HepG2 (cell line): ENCODE results near the gene ZBTB9. TPM values are rescaled to one million over a fixed set of nuclear protein-coding genes. Genes with fewer than 3 reads are reported as not detected.

Experiments used
- CREB1 ChIP-seq, 2 experiments: fragments of 450-650 bp in 1 of 2; IDR thresholded peaks; 2 replicates each; pipeline ENCODE4 v1.6.1; 2016 to 2017; ENCODE audit warnings: control low read depth in 1 of 2, mild to moderate bottlenecking in 1 of 2, missing compliant biosample characterization in 1 of 2, missing genetic modification characterization in 1 of 2
- MEF2D ChIP-seq: sonication (generic); formaldehyde crosslinking; IDR thresholded peaks from 2 replicates; pipeline ENCODE4 v1.5.1; 2020; ENCODE audit warnings: mild to moderate bottlenecking, missing genetic modification reagents
- MYNN ChIP-seq: sonication (generic); formaldehyde crosslinking; IDR thresholded peaks from 2 replicates; pipeline ENCODE4 v1.4.0; 2020; ENCODE audit warnings: mild to moderate bottlenecking, low read depth, missing genetic modification reagents
- NFKB2 ChIP-seq: sonication (generic); formaldehyde crosslinking; IDR thresholded peaks from 2 replicates; pipeline ENCODE4 v1.4.0; 2020; ENCODE audit warnings: missing genetic modification reagents, borderline replicate concordance
- NFYC ChIP-seq: IDR thresholded peaks from 2 replicates; pipeline ENCODE4 v1.6.1; 2016; ENCODE audit warnings: missing genetic modification reagents, missing compliant biosample characterization
- PHF8 ChIP-seq: sonication (generic); formaldehyde crosslinking; IDR thresholded peaks from 2 replicates; pipeline ENCODE4 v1.5.0; 2020; ENCODE audit warnings: missing genetic modification reagents
- SP5 ChIP-seq: IDR thresholded peaks from 2 replicates; pipeline ENCODE4 v1.6.1; 2016; ENCODE audit warnings: low read depth, borderline replicate concordance
- TEAD2 ChIP-seq: sonication (generic); formaldehyde crosslinking; IDR thresholded peaks from 2 replicates; pipeline ENCODE4 v1.9.0; 2021; ENCODE audit warnings: missing genetic modification reagents
- TOE1 ChIP-seq: sonication (generic); formaldehyde crosslinking; IDR thresholded peaks from 2 replicates; pipeline ENCODE4 v1.4.0; 2020; ENCODE audit warnings: mild to moderate bottlenecking, missing genetic modification reagents
- XRCC5 ChIP-seq: fragments of 200-400 bp; formaldehyde crosslinking; optimal IDR thresholded peaks from 2 replicates; pipeline ENCODE3; 2017; ENCODE audit warnings: mild to moderate bottlenecking, low read length
- ZBTB20 ChIP-seq: sonication (generic); formaldehyde crosslinking; IDR thresholded peaks from 2 replicates; pipeline ENCODE4 v1.8.1; 2023; ENCODE audit warnings: missing genetic modification reagents, low read depth, mild to moderate bottlenecking, borderline replicate concordance
- ZFY ChIP-seq: sonication (generic); formaldehyde crosslinking; IDR thresholded peaks from 2 replicates; pipeline ENCODE4 v1.4.0; 2020; ENCODE audit warnings: missing genetic modification reagents
- ZNF33B ChIP-seq: sonication (generic); formaldehyde crosslinking; IDR thresholded peaks from 2 replicates; pipeline ENCODE4 v1.5.1; 2020; ENCODE audit warnings: mild to moderate bottlenecking, missing genetic modification reagents
- ZNF431 ChIP-seq: sonication (generic); formaldehyde crosslinking; IDR thresholded peaks from 2 replicates; pipeline ENCODE4 v1.9.0; 2022; ENCODE audit warnings: missing genetic modification reagents, low read depth, mild to moderate bottlenecking, borderline replicate concordance
- ZNF543 ChIP-seq: sonication (generic); formaldehyde crosslinking; IDR thresholded peaks from 2 replicates; pipeline ENCODE4 v1.4.0; 2020; ENCODE audit warnings: mild to moderate bottlenecking, missing genetic modification reagents
- ZNF563 ChIP-seq: sonication (generic); formaldehyde crosslinking; IDR thresholded peaks from 2 replicates; pipeline ENCODE4 v1.8.0; 2022; ENCODE audit warnings: mild to moderate bottlenecking, moderate library complexity, missing genetic modification reagents
- ZNF572 ChIP-seq: sonication (generic); formaldehyde crosslinking; IDR thresholded peaks from 2 replicates; pipeline ENCODE4 v1.5.1; 2020; ENCODE audit warnings: mild to moderate bottlenecking, missing genetic modification reagents
- ZNF598 ChIP-seq: sonication (generic); formaldehyde crosslinking; IDR thresholded peaks from 2 replicates; pipeline ENCODE4 v1.5.1; 2020; ENCODE audit warnings: mild to moderate bottlenecking, missing genetic modification reagents, borderline replicate concordance
- polyA plus RNA-seq, 8 experiments: library from polyadenylated mRNA; depleted of rRNA in 3 of 8; stranded (reverse) in 7 of 8; unstranded in 1 of 8; fragments of >200 nt; fragmentation: Illumina TruSeq in 4 of 8; extraction: Trizol in 4 of 8; gene quantifications; 2 replicates each; pipeline versions ENCODE4 v1.2.1 to v1.2.3, GENCODE V29; 2011 to 2016; ENCODE audit warnings: low read depth in 4 of 8, missing spikeins in 1 of 8, mixed read lengths in 1 of 8; ENCODE audit not compliant: insufficient read depth in 1 of 8
- total RNA-seq, 5 experiments: library from RNA; depleted of rRNA; stranded (reverse); fragments of >200 nt; fragmentation: Illumina TruSeq; extraction: Trizol; gene quantifications; 2 replicates each; pipeline ENCODE4 v1.2.3, GENCODE V29; 2016; ENCODE audit warnings: low read depth in 1 of 5
- TF ChIP-seq, protein P1 (sequence below): sonication (generic); formaldehyde crosslinking; IDR thresholded peaks from 2 replicates; pipeline ENCODE4 v1.4.0; 2020; ENCODE audit warnings: missing genetic modification reagents
- TF ChIP-seq, protein P2 (sequence below): sonication (generic); formaldehyde crosslinking; IDR thresholded peaks from 2 replicates; pipeline ENCODE4 v1.9.0; 2022; ENCODE audit warnings: low read depth, missing genetic modification reagents
- TF ChIP-seq, protein P3 (sequence below): sonication (generic); formaldehyde crosslinking; IDR thresholded peaks from 2 replicates; pipeline ENCODE4 v1.4.0; 2020; ENCODE audit warnings: missing genetic modification reagents
- TF ChIP-seq, protein P4 (sequence below): sonication (generic); formaldehyde crosslinking; IDR thresholded peaks from 2 replicates; pipeline ENCODE4 v1.9.0; 2021; ENCODE audit warnings: missing genetic modification reagents, borderline replicate concordance
- TF ChIP-seq, protein P5 (sequence below): IDR thresholded peaks from 2 replicates; pipeline ENCODE4 v1.6.1; 2016; ENCODE audit warnings: low read depth, borderline replicate concordance

ZBTB9 gene
- total and polyA plus RNA-seq, 2 of the 13 experiments (the other 11 are each of a cell fraction or from before 2014, with no cell fraction given): 5.3 to 9.2 TPM

DNA sequence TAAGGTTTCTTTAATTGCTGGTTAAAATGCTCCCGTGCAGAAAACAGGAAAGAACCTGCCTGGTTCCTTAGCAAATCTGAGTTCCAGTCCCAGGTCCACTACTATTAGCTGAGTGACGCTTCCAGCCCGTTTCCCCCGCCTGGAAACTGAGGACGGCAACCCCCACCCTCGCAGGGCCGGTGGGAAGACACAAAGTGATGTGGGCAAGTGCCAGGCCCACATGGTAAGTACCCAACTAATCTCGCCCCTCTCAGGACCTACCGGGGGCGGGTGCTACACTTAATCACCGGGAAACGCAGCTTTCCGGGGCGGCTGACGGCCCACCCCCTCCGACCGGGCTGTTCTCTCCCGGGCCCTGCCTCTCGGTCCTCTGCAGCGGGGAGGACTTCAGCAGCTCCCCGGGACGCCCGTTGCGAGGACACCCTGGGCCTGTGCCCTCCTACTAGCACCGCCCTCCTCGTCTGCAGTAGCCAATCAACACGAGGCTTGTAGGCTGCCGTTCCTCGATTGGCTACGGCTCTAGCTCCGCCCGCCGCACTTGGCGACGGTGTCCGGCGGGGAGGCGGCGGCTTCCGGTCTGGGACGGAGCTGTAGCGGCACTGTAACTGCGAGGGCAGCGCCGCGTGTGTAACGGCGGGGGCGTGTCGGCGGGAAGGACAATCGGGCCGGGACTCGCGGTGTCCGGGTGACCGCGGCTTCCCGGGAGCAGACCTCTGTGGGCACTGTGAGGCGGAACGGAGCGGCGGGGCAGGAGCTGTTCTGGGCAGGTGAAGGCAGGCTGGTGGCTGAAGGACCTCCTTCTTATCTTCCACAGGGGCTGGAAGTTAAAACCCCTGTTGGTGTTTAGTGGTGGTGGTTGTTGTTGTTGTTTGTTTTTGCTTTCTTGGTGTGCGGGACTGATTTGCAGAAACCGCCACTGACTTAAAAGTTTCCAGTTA, at the start of gene ZBTB9 (continued):
- TF ChIP-seq MEF2D (CRISPR knock-in tag) (peak; percentile 93), SP5 (CRISPR knock-in tag) (peak; percentile 83), ZNF431 (CRISPR knock-in tag) (0 out of 2 replicates have a peak, but pooled peaks have one; percentile 52), TEAD2 (CRISPR knock-in tag) (0 out of 2 replicates have a peak, but pooled peaks have one; percentile 12), MYNN (CRISPR knock-in tag) (peak; percentile 35), PHF8 (CRISPR knock-in tag) (peak; percentile 99), ZBTB20 (CRISPR knock-in tag) (peak; percentile 91), TOE1 (CRISPR knock-in tag) (no peak), ZNF563 (CRISPR knock-in tag) (peak; percentile 64), ZNF543 (peak; percentile 97), ZNF598 (CRISPR knock-in tag) (peak; percentile 92; the same call in 1 of the 2 replicates), ZNF572 (CRISPR knock-in tag) (peak; percentile 90), CREB1 (IDR thresholded peaks at IDR 0.05) (peak; percentile 85), CREB1 (CRISPR knock-in tag; IDR thresholded peaks at IDR 0.05) (peak; percentile 92), ZFY (CRISPR knock-in tag) (peak; percentile 98), NFKB2 (CRISPR knock-in tag) (peak; percentile 90; the same call in 1 of the 2 replicates), NFYC (CRISPR knock-in tag) (peak; percentile 100), ZNF33B (CRISPR knock-in tag) (peak; percentile 88), XRCC5 (peak; percentile 98)
- TF ChIP-seq, protein P1, sequence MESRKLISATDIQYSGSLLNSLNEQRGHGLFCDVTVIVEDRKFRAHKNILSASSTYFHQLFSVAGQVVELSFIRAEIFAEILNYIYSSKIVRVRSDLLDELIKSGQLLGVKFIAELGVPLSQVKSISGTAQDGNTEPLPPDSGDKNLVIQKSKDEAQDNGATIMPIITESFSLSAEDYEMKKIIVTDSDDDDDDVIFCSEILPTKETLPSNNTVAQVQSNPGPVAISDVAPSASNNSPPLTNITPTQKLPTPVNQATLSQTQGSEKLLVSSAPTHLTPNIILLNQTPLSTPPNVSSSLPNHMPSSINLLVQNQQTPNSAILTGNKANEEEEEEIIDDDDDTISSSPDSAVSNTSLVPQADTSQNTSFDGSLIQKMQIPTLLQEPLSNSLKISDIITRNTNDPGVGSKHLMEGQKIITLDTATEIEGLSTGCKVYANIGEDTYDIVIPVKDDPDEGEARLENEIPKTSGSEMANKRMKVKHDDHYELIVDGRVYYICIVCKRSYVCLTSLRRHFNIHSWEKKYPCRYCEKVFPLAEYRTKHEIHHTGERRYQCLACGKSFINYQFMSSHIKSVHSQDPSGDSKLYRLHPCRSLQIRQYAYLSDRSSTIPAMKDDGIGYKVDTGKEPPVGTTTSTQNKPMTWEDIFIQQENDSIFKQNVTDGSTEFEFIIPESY (CRISPR knock-in tag): no peak; the same call in 1 of the 2 replicates
- TF ChIP-seq, protein P2, sequence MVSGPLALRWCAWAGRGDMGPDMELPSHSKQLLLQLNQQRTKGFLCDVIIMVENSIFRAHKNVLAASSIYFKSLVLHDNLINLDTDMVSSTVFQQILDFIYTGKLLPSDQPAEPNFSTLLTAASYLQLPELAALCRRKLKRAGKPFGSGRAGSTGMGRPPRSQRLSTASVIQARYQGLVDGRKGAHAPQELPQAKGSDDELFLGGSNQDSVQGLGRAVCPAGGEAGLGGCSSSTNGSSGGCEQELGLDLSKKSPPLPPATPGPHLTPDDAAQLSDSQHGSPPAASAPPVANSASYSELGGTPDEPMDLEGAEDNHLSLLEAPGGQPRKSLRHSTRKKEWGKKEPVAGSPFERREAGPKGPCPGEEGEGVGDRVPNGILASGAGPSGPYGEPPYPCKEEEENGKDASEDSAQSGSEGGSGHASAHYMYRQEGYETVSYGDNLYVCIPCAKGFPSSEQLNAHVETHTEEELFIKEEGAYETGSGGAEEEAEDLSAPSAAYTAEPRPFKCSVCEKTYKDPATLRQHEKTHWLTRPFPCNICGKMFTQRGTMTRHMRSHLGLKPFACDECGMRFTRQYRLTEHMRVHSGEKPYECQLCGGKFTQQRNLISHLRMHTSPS: no peak
- TF ChIP-seq, protein P3, sequence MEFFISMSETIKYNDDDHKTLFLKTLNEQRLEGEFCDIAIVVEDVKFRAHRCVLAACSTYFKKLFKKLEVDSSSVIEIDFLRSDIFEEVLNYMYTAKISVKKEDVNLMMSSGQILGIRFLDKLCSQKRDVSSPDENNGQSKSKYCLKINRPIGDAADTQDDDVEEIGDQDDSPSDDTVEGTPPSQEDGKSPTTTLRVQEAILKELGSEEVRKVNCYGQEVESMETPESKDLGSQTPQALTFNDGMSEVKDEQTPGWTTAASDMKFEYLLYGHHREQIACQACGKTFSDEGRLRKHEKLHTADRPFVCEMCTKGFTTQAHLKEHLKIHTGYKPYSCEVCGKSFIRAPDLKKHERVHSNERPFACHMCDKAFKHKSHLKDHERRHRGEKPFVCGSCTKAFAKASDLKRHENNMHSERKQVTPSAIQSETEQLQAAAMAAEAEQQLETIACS (CRISPR knock-in tag): no peak
- TF ChIP-seq, protein P4, sequence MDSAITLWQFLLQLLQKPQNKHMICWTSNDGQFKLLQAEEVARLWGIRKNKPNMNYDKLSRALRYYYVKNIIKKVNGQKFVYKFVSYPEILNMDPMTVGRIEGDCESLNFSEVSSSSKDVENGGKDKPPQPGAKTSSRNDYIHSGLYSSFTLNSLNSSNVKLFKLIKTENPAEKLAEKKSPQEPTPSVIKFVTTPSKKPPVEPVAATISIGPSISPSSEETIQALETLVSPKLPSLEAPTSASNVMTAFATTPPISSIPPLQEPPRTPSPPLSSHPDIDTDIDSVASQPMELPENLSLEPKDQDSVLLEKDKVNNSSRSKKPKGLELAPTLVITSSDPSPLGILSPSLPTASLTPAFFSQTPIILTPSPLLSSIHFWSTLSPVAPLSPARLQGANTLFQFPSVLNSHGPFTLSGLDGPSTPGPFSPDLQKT (CRISPR knock-in tag): no peak; the same call in 1 of the 2 replicates
- TF ChIP-seq, protein P5, sequence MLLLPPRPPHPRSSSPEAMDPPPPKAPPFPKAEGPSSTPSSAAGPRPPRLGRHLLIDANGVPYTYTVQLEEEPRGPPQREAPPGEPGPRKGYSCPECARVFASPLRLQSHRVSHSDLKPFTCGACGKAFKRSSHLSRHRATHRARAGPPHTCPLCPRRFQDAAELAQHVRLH (CRISPR knock-in tag): peak; percentile 78; the same call in 1 of the 2 replicates
